ENCODE measurements around the gene NPTXR. TPM values are rescaled to one million over a fixed set of nuclear protein-coding genes. Genes with fewer than 3 reads are reported as not detected.

The NPTXR gene
- total RNA-seq, 4 donors from 2014 or later = 2.0 to 5.3 (median 3.6) TPM

DNA sequence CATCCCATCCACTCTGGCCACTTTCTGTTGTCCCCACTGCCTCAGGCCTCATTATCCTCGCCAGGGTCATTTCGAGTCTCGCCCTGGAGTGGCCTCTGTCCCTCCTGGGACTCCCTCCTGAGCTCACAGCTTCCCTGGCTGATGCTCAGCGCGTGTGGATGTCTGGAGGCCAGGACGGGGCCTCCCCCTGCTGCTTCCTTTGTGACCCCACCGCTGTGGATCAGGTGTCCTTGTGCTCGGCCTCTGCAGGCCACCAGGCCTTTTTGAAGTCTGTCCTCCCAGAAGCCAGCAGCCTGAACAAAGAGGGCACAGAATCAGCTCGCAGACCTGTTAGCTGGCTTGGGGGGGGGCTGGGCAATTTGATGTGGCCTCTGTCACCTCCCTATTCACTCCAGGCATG, 14.7 kb upstream of the NPTXR start:
- TF ChIP-seq CTCF (IDR thresholded peaks at IDR 0.05; ENCODE audit: low read depth) = no peak

GRCh38 chr22:38853196-38853651, 9.4 kb upstream of the NPTXR start:
- no peak for TF ChIP-seq CTCF (IDR thresholded peaks at IDR 0.05; ENCODE audit: low read depth)

DNA sequence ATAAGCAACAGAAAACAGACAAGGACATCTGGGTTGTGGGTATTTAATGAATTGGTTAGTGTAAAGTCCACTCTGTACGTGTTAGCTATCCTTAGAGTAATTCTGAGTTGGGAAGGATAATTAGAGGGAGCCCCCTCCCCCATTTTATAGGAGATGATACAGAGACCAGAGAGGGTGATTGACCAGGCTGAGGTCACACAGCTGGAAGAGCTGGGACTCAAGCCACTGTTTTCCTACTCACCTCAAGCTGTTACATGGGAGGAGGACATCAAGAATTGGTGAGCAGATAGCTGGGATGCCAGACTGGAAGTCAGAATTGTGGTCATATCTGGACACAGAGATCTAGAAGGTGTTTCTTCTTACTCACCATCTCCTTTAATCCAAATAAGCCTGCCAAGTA, 8.7 kb upstream of the NPTXR start:
- TF ChIP-seq CTCF (IDR thresholded peaks at IDR 0.05; ENCODE audit: low read depth) = no peak

DNA sequence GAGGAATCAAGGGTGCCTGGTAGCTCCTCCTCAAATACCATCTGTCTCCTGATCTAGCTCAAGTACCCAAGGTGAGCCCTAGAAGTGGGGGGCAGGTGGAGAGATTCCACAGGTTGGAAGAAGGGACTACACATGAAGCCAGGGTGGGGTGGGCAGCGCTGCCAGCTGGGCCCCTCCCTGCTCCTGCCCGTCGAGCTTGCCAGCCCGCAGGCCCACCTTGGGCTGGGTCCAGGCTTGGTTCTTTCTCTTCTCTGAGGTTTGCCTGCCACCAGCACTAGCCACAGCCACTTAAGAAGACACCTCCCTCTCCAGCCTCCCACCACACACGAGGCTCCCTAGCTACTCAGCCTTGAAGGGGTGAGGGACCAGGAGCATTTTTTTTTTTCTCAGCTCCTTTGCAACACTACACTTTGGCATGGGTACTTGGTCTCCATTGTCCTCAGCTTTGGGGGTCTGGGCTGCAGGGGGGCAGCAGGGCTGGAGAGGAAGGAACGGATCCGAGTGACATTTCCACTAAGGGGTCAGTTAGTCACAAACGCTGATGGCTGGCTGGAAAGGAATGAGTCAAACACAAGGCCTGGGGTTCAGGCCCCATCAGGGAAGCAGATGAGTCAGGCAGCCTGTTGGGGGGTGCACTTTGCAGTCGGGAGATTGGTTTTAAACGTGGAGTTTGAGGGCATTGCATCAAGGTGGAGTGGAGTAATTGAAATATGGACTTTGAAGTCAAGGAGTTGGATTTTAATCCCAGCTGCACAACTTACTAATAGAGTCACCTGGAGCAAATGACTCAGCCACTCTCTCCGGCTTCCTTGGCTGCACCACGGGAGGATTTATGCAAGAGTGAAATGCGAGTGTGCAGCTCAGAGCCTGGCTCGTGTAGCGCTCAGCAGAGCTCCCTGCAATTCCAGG, 7.4 kb upstream of the NPTXR start:
- no peak for TF ChIP-seq CTCF (IDR thresholded peaks at IDR 0.05; ENCODE audit: low read depth)

GRCh38 chr22:38850399-38850798, 6.6 kb upstream of the NPTXR start:
- TF ChIP-seq CTCF (IDR thresholded peaks at IDR 0.05; ENCODE audit: low read depth) = no peak

- TF ChIP-seq CTCF (IDR thresholded peaks at IDR 0.05; ENCODE audit: low read depth) = no peak
Measured at GRCh38 chr22:38849811-38850210, 6.0 kb upstream of the NPTXR start.

DNA sequence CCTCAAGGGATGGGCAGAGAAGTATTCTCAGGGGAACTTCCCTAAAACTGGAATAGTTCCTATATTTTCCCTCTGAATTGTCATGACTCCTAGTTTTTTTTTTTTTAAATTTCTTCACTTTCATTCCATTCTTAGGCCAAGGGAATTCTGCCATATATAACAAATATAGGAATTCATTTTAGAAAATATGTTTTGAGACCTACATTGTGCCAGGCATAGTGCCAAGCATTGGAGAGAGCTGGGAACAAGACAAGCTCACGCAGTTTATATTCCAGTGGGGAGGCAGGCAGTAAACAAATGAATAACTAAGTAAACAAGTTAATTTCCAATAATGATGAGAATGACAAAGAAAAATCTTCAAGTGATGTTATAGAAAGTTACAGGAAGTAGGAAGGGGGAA, 2.6 kb upstream of the NPTXR start:
- TF ChIP-seq CTCF (IDR thresholded peaks at IDR 0.05; ENCODE audit: low read depth) = no peak

Data from subcutaneous adipose tissue (tissue), 4 donors.